Activated T-helper 1 cell treated with anti-CD3 and anti-CD28 coated beads, Interleukin-12 subunit alpha, Interleukin-12 subunit beta, Interleukin-2, Interleukin-4 antibody, amounts not matched to agents 30 ng/mL and 10 ng/mL and 1 ng/mL, durations not matched to agents 14 hours and 24 hours and 36 hours (primary cell): Measurements from ENCODE around the gene FAM25G. TPM values are rescaled to one million over a fixed set of nuclear protein-coding genes. Genes with fewer than 3 reads are reported as not detected.
"Not testable (repeated sequence)": the region's sequence is repeated elsewhere in the genome, so short reads cannot be mapped to it uniquely, and the experiment has no call there.

ENCODE experiments used
- DNase-seq: peaks from one replicate; pipeline ENCODE4 v3.0.0; 2021; ENCODE audit warnings: low spot score
- H3K27ac Mint-ChIP-seq: one replicate; pipeline ENCODE4 v1.8.0; 2021; ENCODE audit warnings: mild to moderate bottlenecking, mixed read lengths
- H3K27me3 Mint-ChIP-seq: one replicate; pipeline ENCODE4 v1.8.0; 2022; ENCODE audit warnings: mild to moderate bottlenecking, moderate library complexity, mixed read lengths; ENCODE audit not compliant: insufficient read depth
- H3K36me3 Mint-ChIP-seq: one replicate; pipeline ENCODE4 v1.8.0; 2021; ENCODE audit warnings: low read depth, mixed read lengths
- H3K4me1 Mint-ChIP-seq: one replicate; pipeline ENCODE4 v1.8.0; 2021; ENCODE audit warnings: low read depth, mixed read lengths
- H3K4me3 Mint-ChIP-seq: one replicate; pipeline ENCODE4 v1.8.0; 2021; ENCODE audit warnings: mild to moderate bottlenecking, moderate library complexity, mixed read lengths
- H3K9me3 Mint-ChIP-seq: one replicate; pipeline ENCODE4 v1.8.0; 2021; ENCODE audit warnings: mixed read lengths
- intact Hi-C: fragments of 100-400 bp; cut with micrococcal nuclease; formaldehyde crosslinking; loops from one replicate; pipeline ENCODE4 v1.15.1; 2024
- total RNA-seq: library from RNA; stranded (reverse); gene quantifications from 2 replicates; pipeline ENCODE4 v1.2.3, GENCODE V29; 2022

Gene FAM25G
- not detected in 2 replicates for total RNA-seq

GRCh38 chr10:47491600-47491999 is at the start of gene FAM25G:
FAM25G (minus strand) TSS chr10:47491700; CDS start chr10:47491674, 26 bp downstream.
- H3K4me3 Mint-ChIP-seq, H3K27me3 Mint-ChIP-seq, H3K27ac Mint-ChIP-seq, DNase-seq, H3K4me1 Mint-ChIP-seq, H3K36me3 Mint-ChIP-seq, intact Hi-C loops, H3K9me3 Mint-ChIP-seq: not testable (repeated sequence)

DNA sequence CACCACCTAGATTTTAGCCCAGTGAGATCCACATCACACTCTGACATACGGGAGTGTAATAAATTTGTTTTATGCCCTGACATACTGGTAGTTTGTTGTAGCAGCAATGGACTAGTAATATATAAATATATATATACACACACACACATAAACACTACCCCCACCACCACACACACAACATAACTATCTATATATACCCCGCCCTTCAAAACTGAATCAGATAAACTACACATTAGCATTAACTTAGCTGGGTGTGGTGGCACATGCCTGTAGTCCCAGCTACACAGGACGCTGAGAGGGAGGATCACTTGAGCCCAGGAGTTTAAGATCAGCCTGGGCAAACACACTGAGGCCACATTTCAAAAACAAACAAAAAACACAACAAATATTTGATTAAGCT is 44.9 kb upstream of the FAM25G start:
- H3K4me1 Mint-ChIP-seq, H3K27me3 Mint-ChIP-seq, H3K4me3 Mint-ChIP-seq, H3K36me3 Mint-ChIP-seq, H3K9me3 Mint-ChIP-seq, H3K27ac Mint-ChIP-seq, DNase-seq, intact Hi-C loops: not testable (repeated sequence)

DNA sequence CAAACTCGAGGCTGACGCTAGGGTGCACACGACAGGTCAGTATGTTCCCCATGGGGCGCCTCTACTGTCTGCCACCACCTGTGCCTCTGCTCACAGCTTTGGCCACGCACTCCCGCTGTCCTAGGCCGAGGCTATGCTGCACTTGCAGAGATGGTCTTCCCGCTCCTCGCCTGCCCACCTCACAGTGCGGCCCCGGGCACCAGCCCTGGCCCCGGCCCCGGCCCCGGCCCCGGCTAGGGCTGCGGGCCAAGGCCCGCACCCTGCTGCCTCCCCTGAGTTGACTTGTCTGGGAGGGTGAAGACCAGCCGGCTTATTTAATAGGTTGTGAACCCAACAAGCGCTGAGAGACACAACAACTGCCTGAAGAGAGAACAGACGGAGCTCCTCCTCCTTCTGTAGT is 32.0 kb upstream of the FAM25G start, which contains the start of gene AGAP9:
AGAP9 (minus strand) TSS at position 164 of the 400 bp plus-strand sequence; CDS start at position 52, 112 bp downstream.
- H3K4me1 Mint-ChIP-seq, H3K27ac Mint-ChIP-seq, H3K36me3 Mint-ChIP-seq, DNase-seq, H3K4me3 Mint-ChIP-seq, intact Hi-C loops, H3K9me3 Mint-ChIP-seq, H3K27me3 Mint-ChIP-seq: not testable (repeated sequence)

DNA sequence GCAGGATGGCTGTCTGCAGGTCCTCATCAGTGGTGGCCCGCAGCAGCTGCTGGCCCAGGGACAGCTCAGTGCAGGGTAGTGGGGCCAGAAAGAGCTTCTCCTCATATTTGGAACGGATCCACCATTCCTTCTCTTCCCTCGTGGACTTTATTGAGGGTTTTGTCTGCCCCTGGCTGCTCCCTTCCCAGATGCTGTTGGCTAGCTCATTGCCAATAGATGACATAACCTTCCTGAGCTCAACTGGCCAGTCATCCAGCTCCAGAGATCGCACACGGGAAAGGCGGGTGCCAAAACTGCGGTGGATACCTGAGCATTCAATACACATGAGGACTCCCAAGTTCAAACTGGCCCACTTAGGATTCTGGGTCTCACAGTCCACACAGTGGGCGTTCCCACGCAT is 10.8 kb upstream of the FAM25G start:
- intact Hi-C loops, H3K9me3 Mint-ChIP-seq, H3K4me3 Mint-ChIP-seq, H3K4me1 Mint-ChIP-seq, H3K27me3 Mint-ChIP-seq, DNase-seq, H3K36me3 Mint-ChIP-seq, H3K27ac Mint-ChIP-seq: not testable (repeated sequence)

- not testable (repeated sequence) for H3K27ac Mint-ChIP-seq, H3K36me3 Mint-ChIP-seq, H3K4me3 Mint-ChIP-seq
Observed at GRCh38 chr10:47494226-47494625, 2.7 kb upstream of the FAM25G start.

DNA sequence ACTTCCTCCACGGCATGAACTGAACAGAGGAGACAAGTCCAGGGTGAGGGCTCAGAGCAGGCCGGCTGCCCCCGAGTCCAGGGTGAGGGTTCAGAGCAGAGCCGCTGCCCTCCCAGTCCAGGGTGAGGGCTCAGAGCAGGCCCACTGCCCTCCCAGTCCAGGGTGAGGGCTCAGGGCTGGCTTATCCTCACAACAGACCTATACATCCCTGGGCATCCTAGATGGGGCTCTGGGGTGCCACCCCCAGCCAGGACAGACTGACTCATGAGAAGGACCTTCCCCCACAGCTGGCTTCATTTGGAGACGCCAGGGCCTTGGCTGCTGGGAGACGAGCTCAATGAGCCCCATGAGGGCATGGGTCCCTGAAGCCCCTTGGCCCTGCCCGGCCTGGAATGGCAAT is 1.9 kb downstream of the FAM25G start:
- H3K4me3 Mint-ChIP-seq, H3K9me3 Mint-ChIP-seq, intact Hi-C loops, H3K4me1 Mint-ChIP-seq, H3K27ac Mint-ChIP-seq, H3K27me3 Mint-ChIP-seq, DNase-seq, H3K36me3 Mint-ChIP-seq: not testable (repeated sequence)

More at GRCh38 chr10:47494226-47494625, 2.7 kb upstream of the FAM25G start:
- H3K9me3 Mint-ChIP-seq, intact Hi-C loops, H3K27me3 Mint-ChIP-seq, DNase-seq, H3K4me1 Mint-ChIP-seq: not testable (repeated sequence)

- H3K36me3 Mint-ChIP-seq, DNase-seq, H3K4me3 Mint-ChIP-seq, intact Hi-C loops, H3K27ac Mint-ChIP-seq, H3K9me3 Mint-ChIP-seq, H3K4me1 Mint-ChIP-seq, H3K27me3 Mint-ChIP-seq: not testable (repeated sequence)
Observed at GRCh38 chr10:47485943-47486342, 5.6 kb downstream of the FAM25G start.

DNA sequence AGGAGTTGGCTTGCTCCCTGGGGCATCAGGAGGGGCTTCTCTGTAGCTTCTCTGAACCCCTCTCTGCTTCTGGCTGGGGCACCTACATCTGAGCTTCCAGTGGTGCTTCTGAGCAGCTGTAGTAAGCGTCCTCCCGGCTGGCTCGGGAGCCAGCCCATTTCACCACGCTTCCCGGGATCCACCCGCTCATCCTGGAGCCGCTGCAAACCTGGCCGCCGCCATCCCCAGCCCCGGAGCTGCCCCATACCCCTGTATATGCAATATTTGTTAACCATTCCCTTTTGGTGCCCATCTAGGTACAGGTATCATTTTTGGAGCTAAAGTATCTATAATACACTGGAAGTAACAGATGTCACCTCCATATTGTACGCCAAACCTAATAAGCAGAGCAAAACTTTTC is 6.7 kb downstream of the FAM25G start:
- H3K27ac Mint-ChIP-seq, H3K4me3 Mint-ChIP-seq, H3K9me3 Mint-ChIP-seq, H3K27me3 Mint-ChIP-seq, H3K4me1 Mint-ChIP-seq, H3K36me3 Mint-ChIP-seq, DNase-seq, intact Hi-C loops: not testable (repeated sequence)

- DNase-seq, H3K36me3 Mint-ChIP-seq, H3K4me3 Mint-ChIP-seq, H3K4me1 Mint-ChIP-seq, intact Hi-C loops, H3K27ac Mint-ChIP-seq, H3K27me3 Mint-ChIP-seq, H3K9me3 Mint-ChIP-seq: not testable (repeated sequence)
Observed at GRCh38 chr10:47483923-47484322, 7.6 kb downstream of the FAM25G start, which contains the start of gene ANXA8. ANXA8 (minus strand) TSS chr10:47484115; CDS start chr10:47483933, 182 bp downstream.

- H3K9me3 Mint-ChIP-seq, H3K4me3 Mint-ChIP-seq, H3K27ac Mint-ChIP-seq, H3K36me3 Mint-ChIP-seq, H3K27me3 Mint-ChIP-seq, intact Hi-C loops, H3K4me1 Mint-ChIP-seq, DNase-seq: not testable (repeated sequence)
Observed at GRCh38 chr10:47482367-47482766, 9.1 kb downstream of the FAM25G start.

DNA sequence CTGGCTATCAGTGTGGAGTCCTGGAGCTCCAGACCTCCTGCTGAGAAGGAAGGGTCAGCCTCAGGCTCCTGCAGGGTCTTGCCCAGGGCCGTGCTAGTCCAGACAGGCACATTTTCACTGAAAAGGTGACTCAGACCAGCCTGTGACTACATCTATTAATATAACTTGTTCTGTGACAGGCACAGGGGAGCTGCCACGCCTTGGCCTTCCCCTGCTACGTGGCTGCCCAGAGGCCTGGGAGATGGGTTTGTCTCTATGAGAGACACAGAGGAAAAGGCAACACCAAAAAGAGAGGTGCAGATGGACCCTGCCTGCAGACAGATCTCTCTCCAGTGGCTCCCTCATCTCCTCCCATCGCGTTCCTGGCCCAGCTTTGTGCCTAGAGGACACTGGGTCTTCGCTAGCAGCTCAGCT is 9.7 kb downstream of the FAM25G start:
- not testable (repeated sequence) for H3K36me3 Mint-ChIP-seq, H3K4me3 Mint-ChIP-seq

GRCh38 chr10:47481182-47481766 is 10.2 kb downstream of the FAM25G start:
- H3K4me3 Mint-ChIP-seq, H3K27me3 Mint-ChIP-seq, H3K27ac Mint-ChIP-seq, H3K36me3 Mint-ChIP-seq, DNase-seq, H3K4me1 Mint-ChIP-seq, intact Hi-C loops, H3K9me3 Mint-ChIP-seq: not testable (repeated sequence)

More for the DNA sequence above, 9.7 kb downstream of the FAM25G start:
- DNase-seq, H3K27me3 Mint-ChIP-seq, H3K4me1 Mint-ChIP-seq, intact Hi-C loops, H3K27ac Mint-ChIP-seq, H3K9me3 Mint-ChIP-seq: not testable (repeated sequence)

- not testable (repeated sequence) for H3K4me1 Mint-ChIP-seq
Observed at GRCh38 chr10:47480133-47480532, 11.4 kb downstream of the FAM25G start.

GRCh38 chr10:47478114-47478513 is 13.4 kb downstream of the FAM25G start:
- intact Hi-C loops, H3K4me1 Mint-ChIP-seq, H3K4me3 Mint-ChIP-seq, H3K27me3 Mint-ChIP-seq, H3K9me3 Mint-ChIP-seq, H3K36me3 Mint-ChIP-seq, DNase-seq, H3K27ac Mint-ChIP-seq: not testable (repeated sequence)

More at GRCh38 chr10:47480133-47480532, 11.4 kb downstream of the FAM25G start:
- H3K27me3 Mint-ChIP-seq, H3K27ac Mint-ChIP-seq, intact Hi-C loops, H3K36me3 Mint-ChIP-seq, H3K9me3 Mint-ChIP-seq, H3K4me3 Mint-ChIP-seq, DNase-seq: not testable (repeated sequence)
